HG02588 (cell line): Measurements from ENCODE around the gene RABGAP1.

ENCODE experiments used
- ATAC-seq: cut with Tn5 transposase; IDR thresholded peaks from one replicate; pipeline ENCODE4 v1.9.1; 2021; ENCODE audit warnings: mild to moderate bottlenecking, moderate library complexity; ENCODE audit not compliant: unreplicated experiment

The RABGAP1 gene

DNA sequence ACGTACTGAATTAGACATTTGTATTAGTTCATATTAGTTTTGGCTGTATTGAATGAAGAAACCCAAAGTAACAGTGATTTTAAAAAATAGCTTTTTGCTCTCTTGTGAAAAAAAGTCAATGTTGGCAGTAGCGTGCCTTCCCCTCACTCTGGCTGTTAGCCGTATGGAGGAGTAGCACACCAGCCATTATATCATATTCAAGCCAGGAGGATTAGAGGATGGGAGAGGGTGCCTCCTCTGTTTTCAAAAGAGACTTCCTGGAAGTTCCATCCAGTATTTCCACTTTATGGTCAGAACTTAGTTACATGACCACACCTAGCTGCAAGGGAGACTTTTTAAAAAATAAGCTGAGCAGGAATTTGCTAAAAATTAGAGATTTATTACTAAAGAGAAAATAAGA lies 133.8 kb downstream of the RABGAP1 start:
- ATAC-seq: no peak

DNA sequence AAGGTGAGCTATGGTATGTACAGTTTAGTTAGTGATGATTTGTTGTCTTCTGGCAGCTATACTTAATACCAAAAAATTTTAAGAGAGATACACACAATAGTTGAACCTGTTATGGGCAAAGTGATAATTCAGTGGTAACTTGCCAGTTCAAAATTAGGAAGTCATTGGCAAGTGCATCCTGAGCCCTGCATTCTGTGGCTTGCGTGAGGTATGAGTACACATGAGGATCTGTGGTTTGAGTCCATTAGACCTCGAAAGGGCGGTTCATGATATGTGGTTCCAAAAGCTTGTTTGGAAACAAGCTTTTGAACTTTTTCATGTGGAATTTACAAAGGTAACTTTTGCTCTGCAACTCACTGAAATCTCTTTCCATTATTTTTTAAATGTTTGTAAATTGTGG lies 139.6 kb downstream of the RABGAP1 start:
- no peak for ATAC-seq

DNA sequence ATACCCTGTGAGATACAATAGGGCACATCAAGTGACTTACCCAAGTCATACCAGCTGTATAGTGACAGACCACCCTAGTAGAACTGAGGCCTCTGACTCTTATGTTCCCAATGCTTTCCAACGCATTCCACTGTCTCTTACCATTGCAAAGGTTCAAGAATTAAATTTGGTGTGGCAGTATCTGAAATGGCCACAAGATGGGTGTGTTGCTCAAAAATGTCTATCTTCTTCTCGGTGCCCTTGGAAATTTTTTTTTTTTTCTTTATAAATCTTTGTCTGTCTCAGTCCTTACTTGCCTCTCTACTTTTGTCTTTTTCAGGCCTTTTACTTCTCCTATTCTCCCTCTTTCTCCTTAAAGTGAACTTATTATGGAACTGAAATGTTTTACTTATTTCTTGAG lies 141.0 kb downstream of the RABGAP1 start:
- ATAC-seq: no peak

DNA sequence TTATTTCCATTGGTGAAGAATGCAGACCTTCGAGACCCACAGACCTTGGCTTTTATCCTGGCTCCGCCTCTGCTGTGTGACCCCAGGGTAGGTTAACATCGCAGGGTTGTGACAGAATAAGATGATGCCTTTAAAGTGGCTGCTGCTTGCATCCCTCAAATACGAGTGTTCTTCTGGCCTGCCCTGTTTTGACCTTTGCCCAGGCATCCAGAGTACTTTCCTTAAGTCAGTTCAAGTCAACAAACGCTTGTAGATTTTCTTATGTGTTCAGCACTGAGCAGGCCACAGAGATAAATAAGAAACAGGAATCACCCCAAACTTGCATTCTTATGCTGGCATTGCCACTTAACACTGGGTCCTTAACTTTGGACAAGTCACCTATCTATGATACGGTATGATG lies 142.9 kb downstream of the RABGAP1 start:
- ATAC-seq: no peak

DNA sequence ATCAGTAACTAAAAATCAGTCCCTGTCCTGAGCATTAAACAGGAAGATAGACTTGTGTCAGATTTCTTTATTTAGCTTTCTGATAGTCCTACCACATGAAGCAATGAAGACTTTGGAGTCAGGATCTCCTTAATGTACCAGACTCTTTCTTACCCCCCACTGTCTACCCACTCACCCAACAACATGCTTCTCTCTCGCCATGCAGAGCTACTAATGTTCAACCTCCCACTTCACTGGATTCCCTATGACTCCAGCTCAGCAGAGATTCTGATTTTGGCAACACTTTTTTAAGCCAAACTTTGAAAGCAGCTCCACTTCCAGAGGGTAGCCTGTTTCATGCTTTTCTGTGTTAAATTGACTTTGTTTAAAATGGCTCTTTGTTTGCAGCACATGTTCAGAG lies 143.4 kb downstream of the RABGAP1 start:
- ATAC-seq: no peak

DNA sequence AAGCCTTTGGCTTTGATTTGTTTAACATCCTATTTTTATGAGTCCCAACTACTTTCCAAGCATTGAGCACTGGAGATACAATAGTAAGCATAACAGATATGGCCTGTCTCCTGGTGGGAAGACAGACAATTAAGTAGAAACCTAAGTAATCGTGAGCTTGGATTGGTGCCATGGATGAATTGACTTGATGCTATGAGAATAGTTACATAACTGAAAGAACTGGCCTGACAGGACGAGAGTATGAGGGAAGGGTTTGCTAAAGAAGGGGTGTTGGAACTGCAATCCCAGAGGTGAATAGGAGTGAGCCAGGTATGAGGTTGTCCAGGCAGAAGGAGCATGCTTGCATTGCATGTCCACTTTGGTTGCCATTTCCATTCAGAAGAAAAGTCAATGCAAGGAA lies 145.1 kb downstream of the RABGAP1 start:
- no peak for ATAC-seq

DNA sequence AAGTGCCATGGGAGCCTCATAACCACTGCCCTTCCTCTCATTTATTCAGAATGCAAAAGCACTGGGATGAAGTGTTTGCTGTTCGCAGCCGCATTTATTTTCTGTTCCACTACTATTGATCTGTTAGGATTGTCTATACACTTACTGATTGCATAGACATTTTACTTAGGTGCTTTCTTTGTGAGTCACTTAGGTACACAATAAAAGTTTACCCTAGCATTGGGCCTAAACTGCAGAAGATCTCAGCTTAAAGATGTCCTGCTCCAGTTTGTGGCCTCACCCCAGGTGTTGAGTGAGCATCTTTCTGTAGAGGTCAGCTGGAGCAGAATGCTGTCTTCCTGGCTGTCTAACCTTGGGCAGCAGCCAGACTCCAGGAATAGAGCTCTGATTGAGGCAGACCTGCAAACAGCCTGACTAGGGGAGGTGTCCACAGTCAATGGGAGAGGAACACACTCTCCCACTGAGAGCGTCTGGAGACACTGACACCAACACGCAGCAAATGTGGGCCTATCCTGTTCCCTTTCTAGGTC lies 146.6 kb downstream of the RABGAP1 start:
- no peak for ATAC-seq

DNA sequence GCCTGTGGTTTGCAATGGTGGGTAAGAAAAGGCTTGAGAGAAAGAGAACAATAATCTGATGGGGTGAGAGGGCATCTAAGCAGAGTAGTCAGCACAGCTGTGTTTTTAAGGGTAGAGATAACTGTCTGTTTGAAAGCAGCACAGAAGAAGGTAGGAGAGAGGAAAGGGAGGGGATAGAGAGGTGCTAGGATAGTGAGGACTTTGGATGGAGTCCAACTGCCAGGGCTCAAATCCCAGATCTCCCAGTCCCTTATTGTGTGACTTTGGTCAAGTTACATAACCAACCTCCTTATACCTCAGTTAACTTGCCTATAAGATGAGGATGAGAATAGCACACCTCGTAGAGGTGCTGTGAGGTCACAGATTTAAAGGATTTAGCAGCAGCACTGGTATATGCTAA lies 148.2 kb downstream of the RABGAP1 start:
- ATAC-seq: no peak

DNA sequence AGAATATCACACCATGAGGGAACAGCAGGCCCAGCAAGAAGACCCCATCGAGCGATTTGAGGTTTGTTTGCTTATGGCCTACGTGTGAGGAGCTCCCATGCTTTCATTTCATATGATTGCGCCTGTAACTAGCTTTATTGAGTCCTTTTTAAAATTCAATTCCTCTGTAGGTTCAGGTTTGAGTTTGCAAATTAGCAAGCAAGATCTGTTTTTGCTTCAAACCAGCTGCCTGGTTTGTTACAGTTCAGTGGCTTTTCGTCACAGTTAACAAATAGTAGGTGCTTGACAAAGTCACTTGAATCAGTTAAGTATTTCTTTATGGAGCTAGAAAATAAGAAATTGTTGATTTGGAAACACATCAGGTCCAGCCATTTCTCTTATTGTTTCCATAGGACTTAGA lies 149.0 kb downstream of the RABGAP1 start:
- no peak for ATAC-seq

DNA sequence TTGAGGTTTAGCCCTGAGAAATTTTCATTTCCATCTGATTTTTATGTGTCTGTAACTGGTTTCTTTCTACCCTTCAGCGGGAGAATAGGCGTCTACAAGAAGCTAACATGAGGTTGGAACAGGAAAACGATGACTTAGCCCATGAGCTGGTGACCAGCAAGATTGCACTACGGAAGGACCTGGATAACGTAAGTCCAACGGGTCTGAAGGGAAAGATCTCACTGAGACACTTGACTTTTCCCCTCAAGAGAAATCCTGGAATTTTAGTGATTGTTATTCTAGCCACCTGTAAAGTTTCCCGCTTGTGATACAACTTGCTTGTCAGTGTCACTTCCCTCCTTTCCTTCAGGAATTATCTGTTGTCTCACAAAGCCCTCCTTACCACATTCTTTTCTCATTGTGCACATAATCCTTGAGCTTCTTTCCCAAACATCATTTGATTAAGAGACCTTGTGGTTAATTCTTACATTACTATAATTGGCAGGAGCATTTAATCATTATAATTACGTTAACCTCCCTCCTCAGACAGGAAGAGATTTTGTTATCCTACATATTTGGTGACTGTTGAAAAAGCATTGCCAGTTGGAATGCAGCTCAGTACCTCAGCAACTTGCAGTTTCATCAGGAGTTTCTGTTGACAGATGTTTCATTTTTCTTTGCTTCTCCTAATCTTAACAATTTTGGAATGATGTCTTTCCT lies 149.5 kb downstream of the RABGAP1 start:
- no peak for ATAC-seq

DNA sequence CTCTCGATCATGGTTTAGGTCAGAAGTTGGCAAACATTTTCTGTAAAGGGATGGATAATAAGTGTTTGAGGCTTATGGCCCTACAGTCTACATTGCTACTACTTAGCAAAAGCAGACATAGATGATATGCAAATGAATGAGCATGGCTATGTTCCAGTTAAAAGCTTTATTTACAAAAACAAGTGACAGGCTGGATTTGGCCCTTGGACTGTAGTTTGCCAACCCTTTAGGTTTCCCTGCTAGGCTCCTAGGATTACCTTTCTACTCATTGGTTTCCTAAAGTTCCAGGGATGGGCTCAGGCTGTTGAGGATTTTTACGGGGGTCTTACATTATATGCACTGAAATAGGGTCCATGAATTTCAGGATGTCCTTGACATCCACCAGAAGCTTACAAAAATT lies 150.1 kb downstream of the RABGAP1 start:
- ATAC-seq: no peak

DNA sequence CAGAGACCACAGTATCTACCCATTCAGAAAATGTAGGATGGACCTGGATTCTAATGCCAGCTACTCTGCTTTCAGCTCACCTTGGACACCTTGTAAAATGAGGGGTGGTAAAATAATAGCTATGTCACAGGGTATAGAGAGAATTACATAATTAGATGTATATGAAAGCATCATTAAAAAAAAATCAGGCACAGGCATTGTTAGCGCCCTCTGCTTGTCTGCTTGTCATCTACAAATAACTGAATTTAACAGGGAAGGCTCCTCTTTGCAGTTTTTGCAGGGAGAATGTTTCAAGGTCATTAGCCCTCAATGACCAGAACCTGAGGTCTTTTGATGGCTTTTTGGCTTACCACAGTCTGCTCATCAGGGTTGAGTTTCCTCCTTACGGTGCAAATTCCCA lies 150.6 kb downstream of the RABGAP1 start:
- no peak for ATAC-seq

DNA sequence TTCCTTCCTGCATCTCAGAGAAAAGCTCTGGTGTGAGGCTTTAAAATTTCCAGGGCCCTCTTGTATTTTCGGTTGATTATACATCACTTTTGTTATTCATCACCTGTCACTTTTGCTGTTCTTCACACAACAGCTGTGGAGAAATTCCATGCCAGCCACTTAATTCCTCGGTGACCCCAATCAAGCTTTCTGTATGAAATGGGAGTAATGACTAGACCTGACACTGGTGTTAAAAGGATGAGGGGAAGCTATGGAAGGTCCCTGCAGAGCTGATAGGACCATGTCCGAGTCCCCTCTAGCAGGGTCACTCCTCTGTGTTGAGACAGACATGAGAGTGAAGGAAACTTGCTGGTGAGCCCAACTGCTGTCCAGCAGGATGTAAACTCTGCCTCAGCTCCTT lies 152.3 kb downstream of the RABGAP1 start:
- no peak for ATAC-seq

DNA sequence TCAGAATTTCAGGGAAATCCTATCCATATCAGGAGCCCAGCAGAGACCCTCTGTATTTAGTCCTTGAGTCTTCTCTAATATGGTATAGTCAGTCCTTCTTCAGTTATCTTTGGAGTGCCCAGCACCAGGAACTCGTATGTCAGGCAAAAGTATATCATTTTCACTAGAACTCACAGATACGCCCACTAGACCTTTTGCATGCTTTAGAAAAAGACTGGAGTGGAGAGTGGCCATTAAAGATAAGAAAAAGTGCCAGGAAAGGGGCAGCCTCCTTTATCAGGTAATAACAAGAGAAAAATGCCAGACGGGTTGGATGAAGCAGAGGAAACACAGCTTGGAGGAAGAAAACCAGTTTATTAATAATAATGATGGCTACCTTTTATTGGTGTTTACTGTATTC lies 156.2 kb downstream of the RABGAP1 start:
- ATAC-seq: no peak

DNA sequence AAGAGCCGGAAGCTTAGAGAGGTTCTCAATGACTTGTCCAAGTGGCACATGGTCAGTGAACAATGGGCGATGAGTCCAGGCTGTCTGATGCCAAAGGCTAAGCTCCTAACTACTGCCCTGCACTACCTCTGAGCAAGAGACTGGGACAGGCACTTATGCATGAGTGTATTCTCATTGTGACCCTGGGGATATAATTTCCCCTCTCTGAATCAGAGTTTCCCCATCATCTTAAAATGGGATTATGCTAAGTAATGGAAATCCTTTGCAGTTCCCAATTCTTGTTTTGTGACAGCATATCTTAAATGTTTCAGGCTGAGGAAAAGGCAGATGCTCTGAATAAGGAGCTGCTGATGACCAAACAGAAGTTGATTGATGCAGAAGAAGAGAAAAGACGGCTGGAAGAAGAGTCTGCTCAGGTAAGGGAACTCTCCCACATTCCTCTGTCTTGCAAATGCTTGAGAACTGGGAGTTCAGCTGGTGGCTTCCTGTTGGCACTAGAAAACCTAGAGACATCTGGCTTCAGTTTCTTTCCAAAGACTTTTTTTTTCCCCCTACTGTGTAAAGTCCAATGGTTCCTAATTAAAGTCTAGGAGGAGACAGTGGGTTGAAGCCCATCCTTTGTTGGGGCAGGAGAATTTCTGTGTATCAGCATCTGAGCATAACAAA lies 156.7 kb downstream of the RABGAP1 start:
- no peak for ATAC-seq

DNA sequence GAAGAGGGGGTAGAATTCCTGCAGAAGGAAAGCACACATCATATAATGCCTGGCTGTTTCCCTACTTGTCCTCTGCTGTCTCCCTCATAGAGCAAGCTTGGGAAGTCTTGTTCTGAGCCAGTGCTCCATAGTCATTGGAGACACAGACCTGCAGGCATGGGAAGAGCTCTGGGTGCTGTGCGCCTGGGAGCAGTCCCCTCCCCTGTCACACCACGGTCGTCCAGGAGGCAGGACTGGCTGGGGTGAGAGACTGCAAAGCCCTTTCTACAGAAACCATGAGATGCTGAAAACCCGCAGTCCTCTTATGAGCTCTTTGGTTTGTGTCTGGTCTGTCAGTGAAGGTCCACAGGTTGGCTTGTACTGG lies 157.3 kb downstream of the RABGAP1 start:
- no peak for ATAC-seq

DNA sequence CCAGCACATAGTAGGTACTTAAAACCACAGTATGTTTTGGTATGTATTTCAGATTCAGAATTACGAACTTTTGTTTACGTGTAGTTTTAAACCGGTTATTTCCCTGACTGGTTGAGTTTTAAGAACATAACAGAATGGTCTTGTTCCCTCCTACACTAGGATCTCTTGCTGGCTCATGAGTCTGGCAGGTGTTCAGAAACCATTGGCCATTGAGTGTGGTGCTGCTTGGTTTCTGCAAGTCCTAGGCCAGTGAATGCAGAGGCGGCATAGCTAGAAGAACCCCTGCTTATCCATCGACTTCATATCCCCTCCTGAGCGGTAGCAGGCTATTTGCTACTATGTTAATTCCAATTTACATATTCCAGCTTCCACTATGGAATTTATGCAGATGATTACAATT lies 158.2 kb downstream of the RABGAP1 start:
- no peak for ATAC-seq

DNA sequence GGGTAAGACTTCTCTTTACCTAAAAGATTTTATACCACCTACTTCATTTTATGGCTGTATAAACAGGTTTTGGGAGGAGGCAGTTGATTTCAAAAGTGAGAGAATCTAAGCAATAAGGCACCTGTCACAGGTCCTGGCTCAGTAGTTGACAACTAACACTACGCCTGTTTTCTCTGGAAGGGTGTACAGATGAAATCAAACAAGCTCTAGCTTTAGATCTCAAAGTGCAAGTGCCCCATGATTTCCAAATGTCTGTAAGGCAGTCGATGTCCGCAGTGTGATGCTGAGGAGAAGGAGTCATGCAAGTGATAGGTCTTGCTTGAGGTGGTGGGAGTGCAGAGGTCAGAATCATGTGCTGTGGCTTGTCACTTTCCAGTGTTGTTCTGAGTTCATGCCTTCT lies 158.7 kb downstream of the RABGAP1 start:
- ATAC-seq: no peak

DNA sequence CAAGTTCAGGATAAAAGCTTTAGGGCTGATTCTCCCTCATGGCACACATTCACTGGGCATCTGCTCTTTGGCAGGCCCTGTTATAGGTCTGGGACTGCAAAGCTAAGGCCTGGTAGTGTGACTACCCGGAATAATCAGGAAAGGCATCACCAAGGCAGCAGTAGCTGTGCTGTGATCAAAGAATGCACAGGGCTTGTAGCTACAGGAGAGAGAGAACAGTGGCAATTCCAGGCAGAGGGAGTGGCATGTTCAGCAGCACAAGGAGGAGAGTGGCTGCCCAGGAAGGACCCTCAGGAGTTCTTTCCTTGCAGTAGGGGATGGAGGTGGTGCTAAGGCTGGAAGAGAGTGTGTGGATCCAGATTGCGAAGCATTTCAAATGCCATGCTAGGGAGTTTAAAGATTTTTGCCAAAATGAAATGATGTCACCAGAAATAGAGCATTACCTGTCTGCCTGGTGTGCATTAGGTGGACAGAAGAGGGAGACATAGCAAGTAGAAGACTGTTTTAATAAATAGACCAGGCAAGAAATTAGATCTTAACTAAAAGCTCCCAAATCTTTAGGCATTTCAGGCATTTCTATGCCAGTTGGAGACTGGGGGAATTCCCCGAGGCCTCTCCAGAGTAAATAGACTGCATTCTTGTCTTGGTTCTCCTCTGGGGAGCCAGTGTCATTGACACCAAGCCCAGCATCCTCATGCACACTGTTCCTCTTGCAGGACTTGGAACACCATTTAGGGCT lies 161.7 kb downstream of the RABGAP1 start:
- ATAC-seq: no peak

DNA sequence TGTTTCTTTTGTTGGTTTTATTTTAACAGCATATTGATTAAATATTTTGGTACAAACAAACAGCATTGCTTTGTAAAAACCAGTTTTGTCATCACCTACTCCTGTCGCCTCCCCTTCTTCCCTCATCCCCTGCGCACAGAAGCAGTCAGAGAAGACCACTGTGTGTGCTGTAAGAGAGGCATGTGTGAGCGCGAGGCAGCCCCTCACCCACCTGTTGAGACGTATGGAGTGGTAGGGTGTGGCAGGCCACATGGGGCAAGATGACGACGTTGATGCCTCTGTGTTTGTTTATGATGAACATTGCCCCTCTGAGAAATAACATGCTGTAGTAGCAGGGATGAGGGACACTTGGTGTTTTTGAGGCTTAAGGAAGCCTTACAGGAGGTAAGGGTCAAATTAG lies 164.0 kb downstream of the RABGAP1 start:
- no peak for ATAC-seq

DNA sequence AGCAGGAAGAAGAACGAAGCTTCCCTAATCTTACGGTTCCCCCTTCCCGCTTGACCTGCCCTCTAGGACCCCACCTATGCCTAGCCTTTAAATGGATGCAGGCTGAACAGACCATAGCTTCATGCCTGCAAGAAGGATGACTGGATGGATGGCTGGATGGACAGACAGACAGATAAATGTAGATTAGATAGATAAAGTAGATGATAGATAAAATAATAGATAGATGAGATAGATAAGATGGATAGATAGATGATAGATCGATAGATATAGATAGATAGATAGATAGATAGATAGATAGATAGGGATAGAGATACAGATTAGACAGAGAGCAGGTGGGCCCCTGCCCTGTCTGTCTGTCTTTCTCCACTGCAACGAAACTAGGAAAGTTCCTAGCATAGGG lies 164.7 kb downstream of the RABGAP1 start:
- no peak for ATAC-seq

DNA sequence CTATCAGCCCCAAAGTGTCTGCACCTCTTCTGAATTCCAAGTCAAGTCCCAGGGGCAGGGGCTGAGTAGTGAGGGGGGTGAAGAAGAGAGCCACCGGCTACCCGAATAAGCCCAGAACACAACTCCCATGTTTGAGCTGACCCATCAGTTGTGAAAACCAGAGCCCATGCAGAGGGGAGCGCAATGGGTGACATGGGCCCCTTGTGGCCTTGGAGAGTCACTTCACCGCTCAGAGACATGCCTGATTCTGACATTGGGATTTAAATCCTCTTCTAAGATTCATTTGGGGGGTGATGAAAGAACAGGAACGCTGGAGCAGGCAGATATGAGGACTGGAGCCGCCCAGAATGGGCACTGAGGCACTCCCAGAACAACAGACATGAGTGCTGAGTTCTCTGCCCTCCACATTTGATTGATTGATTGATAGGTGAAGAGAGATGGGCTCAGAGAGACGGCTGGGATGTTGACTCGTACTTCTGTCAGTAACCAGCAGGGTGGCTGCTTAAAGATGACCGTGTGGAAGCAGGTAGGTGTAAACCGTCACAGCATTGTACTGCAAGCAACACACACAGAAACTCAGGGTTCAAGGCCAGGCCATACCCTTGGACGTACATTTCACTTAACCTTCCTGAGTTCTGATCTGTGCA lies 166.9 kb downstream of the RABGAP1 start:
- no peak for ATAC-seq
